Uterus (tissue), 4 donors: ENCODE data around the gene TMED5. TPM values are rescaled to one million over a fixed set of nuclear protein-coding genes. Genes with fewer than 3 reads are reported as not detected.

Experiments used
- DNase-seq, 2 donors: peaks; one replicate each; pipeline ENCODE4 v3.0.0-alpha.2; 2019 to 2020
- H3K27ac ChIP-seq, 2 donors: fragments of 200-600 bp; sonication (generic); 1 replicate in 1 of 2; 2 replicates in 1 of 2; pipeline ENCODE4 v1.5.1; 2016 to 2018
- H3K27me3 ChIP-seq, 2 donors: fragments of 200-600 bp; sonication (generic); one replicate each; pipeline ENCODE4 v1.5.1; 2018 to 2019; ENCODE audit warnings: control low read depth in 1 of 2
- H3K36me3 ChIP-seq, 2 donors: fragments of 200-600 bp; sonication (generic); one replicate each; pipeline ENCODE4 v1.5.1; 2019; ENCODE audit warnings: control low read depth in 1 of 2
- H3K4me1 ChIP-seq, 2 donors: fragments of 200-600 bp; sonication (generic); one replicate each; pipeline ENCODE4 v1.5.1; 2018 to 2019; ENCODE audit warnings: control low read depth in 1 of 2
- H3K4me3 ChIP-seq, 2 donors: fragments of 200-600 bp; sonication (generic); 1 replicate in 1 of 2; 2 replicates in 1 of 2; pipeline ENCODE4 v1.5.1; 2018 to 2019; ENCODE audit warnings: mild to moderate bottlenecking in 1 of 2
- H3K9me3 ChIP-seq, 2 donors: fragments of 200-600 bp; sonication (generic); one replicate each; pipeline ENCODE4 v1.5.1; 2019; ENCODE audit warnings: control low read depth in 1 of 2
- POLR2A ChIP-seq, 2 donors: fragments of 450-650 bp; IDR thresholded peaks; one replicate each; pipeline ENCODE4 v1.6.1; 2016; ENCODE audit warnings: antibody characterized with exemption in 2 of 2, mild to moderate bottlenecking in 1 of 2, moderate library complexity in 1 of 2
- intact Hi-C: fragments of 100-400 bp; cut with DNase I; formaldehyde crosslinking; loops from one replicate; pipeline ENCODE4 v1.15.1; 2023; ENCODE audit warnings: low total_unique reads
- total RNA-seq, 4 donors: library from RNA; depleted of rRNA in 3 of 4; stranded (reverse); fragments of >200 nt in 3 of 4; gene quantifications; one replicate each; pipeline versions ENCODE4 v1.1.0 to v1.2.4, GENCODE V29; 2014 to 2023
- TF ChIP-seq, protein P1 (sequence below), 4 experiments: fragments of 200-600 bp in 2 of 4; fragments of 450-650 bp in 2 of 4; sonication (generic) in 2 of 4; IDR thresholded peaks; one replicate each; pipeline ENCODE4 v1.5.1; 2016 to 2019; ENCODE audit warnings: antibody characterized with exemption in 4 of 4, mild to moderate bottlenecking in 2 of 4, moderate library complexity in 1 of 4
- donor health status: DM: yes; HTN: yes; CAD: no.

The TMED5 gene
- total RNA-seq, 4 donors from 2014 or later = 6.9 to 47.1 (median 37.6) TPM

DNA sequence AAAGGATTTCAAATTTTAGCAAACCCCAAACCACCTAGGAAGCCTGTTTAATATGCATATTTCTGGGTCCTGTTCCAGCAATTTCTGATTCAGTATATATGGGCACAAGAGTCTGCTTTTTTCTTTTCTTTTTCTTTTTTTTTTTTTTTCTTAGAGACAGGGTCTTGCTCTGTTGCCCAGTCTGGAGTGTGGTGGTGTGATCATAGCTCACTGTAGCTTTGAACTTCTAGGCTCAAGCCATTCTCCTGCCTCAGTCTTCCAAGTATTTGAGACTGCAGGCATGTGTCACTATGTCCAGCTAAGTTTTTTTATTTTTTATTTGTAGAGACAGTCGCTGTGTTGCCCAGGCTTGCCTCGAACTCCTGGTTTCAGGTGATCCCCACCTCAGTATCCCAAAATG lies 35.1 kb upstream of the TMED5 start:
- H3K27ac ChIP-seq = no peak overlapping the region
- no peaks in the 10 kb centered on the region for H3K9me3 ChIP-seq
- no peaks in the 10 kb centered on the region for H3K36me3 ChIP-seq
- TF ChIP-seq POLR2A (IDR thresholded peaks at IDR 0.05) = no peak
- TF ChIP-seq, protein P1, sequence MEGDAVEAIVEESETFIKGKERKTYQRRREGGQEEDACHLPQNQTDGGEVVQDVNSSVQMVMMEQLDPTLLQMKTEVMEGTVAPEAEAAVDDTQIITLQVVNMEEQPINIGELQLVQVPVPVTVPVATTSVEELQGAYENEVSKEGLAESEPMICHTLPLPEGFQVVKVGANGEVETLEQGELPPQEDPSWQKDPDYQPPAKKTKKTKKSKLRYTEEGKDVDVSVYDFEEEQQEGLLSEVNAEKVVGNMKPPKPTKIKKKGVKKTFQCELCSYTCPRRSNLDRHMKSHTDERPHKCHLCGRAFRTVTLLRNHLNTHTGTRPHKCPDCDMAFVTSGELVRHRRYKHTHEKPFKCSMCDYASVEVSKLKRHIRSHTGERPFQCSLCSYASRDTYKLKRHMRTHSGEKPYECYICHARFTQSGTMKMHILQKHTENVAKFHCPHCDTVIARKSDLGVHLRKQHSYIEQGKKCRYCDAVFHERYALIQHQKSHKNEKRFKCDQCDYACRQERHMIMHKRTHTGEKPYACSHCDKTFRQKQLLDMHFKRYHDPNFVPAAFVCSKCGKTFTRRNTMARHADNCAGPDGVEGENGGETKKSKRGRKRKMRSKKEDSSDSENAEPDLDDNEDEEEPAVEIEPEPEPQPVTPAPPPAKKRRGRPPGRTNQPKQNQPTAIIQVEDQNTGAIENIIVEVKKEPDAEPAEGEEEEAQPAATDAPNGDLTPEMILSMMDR (IDR thresholded peaks at IDR 0.05) = no peak
- intact Hi-C loops = no loop called here
- DNase-seq = no peak
- H3K4me1 ChIP-seq = no peaks in the 10 kb centered on the region
- H3K4me3 ChIP-seq = no peak overlapping the region
- H3K27me3 ChIP-seq = no peaks in the 10 kb centered on the region

DNA sequence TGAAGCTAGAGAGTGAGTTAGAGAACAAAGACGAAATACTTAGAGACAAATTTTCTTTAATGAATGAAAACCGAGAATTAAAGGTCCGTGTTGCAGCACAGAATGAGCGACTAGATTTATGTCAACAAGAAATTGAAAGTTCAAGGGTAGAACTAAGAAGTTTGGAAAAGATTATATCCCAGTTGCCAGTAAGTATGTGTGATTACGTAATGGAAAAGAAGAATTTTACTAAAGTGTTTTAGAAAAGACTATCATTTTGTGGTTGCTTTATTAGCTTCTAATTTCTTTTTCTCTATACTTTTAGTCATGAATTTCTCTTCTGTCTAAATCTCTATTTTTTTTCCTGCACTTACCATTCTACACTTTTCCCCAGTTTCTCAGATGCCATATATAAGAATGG lies 27.0 kb upstream of the TMED5 start:
- Histone ChIP-seq H3K27me3 (no peaks in the 10 kb centered on the region), H3K36me3 (no peaks in the 10 kb centered on the region), H3K9me3 (no peaks in the 10 kb centered on the region), H3K27ac (no peak overlapping the region), H3K4me1 (no peaks in the 10 kb centered on the region), H3K4me3 (no peak overlapping the region)
- no peak for TF ChIP-seq POLR2A (IDR thresholded peaks at IDR 0.05)
- TF ChIP-seq, protein P1 (IDR thresholded peaks at IDR 0.05) = no peak
- intact Hi-C loops = no loop called here
- DNase-seq = no peak

DNA sequence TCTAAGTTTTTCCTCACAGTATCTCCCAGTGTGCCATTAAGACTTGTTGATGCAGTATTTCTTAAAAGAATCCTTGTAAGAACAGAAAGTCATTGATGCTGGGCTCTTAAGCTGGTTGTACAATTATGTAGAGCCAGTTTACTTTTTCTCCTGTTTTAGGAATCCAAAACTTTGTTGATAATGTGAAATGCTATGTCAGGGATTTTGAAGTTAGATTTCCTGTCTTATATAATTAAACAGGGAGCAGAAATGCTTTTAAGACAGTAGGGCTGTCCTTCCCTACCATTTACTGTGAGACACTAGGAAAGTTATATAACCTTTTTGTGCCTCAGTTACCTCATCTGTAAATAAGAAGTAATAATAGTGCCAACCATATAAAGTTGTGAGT lies 26.3 kb upstream of the TMED5 start:
- no peaks in the 10 kb centered on the region for H3K4me1 ChIP-seq
- H3K9me3 ChIP-seq = no peaks in the 10 kb centered on the region
- DNase-seq = no peak
- intact Hi-C loops = no loop called here
- no peaks in the 10 kb centered on the region for H3K27me3 ChIP-seq
- no peak for TF ChIP-seq POLR2A (IDR thresholded peaks at IDR 0.05)
- TF ChIP-seq, protein P1 (IDR thresholded peaks at IDR 0.05) = no peak
- no peak overlapping the region for H3K4me3 ChIP-seq
- H3K27ac ChIP-seq = no peak overlapping the region
- H3K36me3 ChIP-seq = no peaks in the 10 kb centered on the region

DNA sequence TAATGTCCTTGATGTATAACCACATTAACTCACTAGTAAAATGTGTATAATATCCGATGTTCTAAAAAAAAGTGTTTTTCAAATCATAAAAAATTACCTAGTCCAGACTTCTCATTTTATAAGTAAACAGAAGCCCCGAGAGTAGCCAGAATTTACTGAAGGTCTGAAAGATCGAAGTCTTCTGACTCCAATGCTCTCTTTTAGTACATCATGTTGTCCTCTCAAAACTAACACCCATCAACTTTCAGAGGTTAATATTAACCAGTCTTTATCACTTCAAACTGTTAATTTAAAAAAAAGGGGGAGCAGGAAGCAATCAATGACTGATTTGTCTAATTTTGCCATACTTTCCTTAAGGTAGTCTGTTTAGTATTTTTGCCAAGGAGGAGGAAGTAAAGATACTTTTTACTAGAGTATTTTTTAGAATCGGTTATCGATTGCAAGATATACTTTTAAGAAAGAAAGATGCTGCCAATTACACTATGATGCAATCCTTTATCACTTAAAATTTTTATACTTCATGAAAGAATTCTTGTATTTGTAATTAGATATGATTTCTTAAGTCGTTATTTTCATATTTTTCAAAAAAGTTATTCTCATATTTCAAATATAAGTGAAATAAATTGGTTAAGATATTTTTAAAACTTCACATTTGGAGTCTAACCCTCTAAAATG lies 25.8 kb upstream of the TMED5 start:
- H3K27ac ChIP-seq = no peak overlapping the region
- intact Hi-C loops = no loop called here
- H3K4me1 ChIP-seq = no peaks in the 10 kb centered on the region
- H3K27me3 ChIP-seq = no peaks in the 10 kb centered on the region
- TF ChIP-seq, protein P1 (IDR thresholded peaks at IDR 0.05) = no peak
- TF ChIP-seq POLR2A (IDR thresholded peaks at IDR 0.05) = no peak
- H3K9me3 ChIP-seq = no peaks in the 10 kb centered on the region
- no peak for DNase-seq
- H3K36me3 ChIP-seq = no peaks in the 10 kb centered on the region
- no peak overlapping the region for H3K4me3 ChIP-seq

DNA sequence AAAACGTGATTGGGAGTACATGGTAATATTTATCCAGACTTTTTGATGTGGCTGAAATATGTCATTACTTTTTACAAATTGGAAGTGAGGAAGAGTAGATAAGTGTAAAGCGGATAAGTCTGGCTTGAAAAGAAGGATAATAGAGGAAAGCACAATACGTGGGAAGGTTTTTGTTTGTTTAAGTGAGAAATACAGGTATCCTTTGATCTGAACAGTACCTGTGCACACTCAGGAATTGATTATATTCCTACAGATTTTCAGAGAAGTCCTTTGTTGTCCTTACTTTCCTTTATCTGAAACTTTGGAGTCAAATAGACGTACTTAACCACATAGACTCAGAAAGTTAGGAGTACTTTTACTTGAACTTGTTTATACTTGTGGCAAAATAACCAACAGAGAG lies 20.5 kb upstream of the TMED5 start:
- Histone ChIP-seq H3K36me3 (no peaks in the 10 kb centered on the region), H3K4me1 (no peaks in the 10 kb centered on the region), H3K27me3 (no peaks in the 10 kb centered on the region), H3K4me3 (no peak overlapping the region), H3K27ac (no peak overlapping the region), H3K9me3 (no peaks in the 10 kb centered on the region)
- DNase-seq = no peak
- intact Hi-C loops = no loop called here
- TF ChIP-seq POLR2A (IDR thresholded peaks at IDR 0.05) = no peak
- TF ChIP-seq, protein P1 (IDR thresholded peaks at IDR 0.05) = no peak
